NT2/D1 (cell line): ENCODE results near the gene PROM1.

Source experiments
- SUZ12 ChIP-seq: IDR thresholded peaks from 2 replicates; pipeline ENCODE4 v1.6.1; 2011; ENCODE audit not compliant: insufficient read length, insufficient read depth; ENCODE audit errors: extremely low read depth
- YY1 ChIP-seq: IDR thresholded peaks from 2 replicates; pipeline ENCODE4 v1.6.1; 2011; ENCODE audit not compliant: insufficient read length, insufficient read depth

GRCh38 chr4:15931451-15932210 is 152.2 kb downstream of the PROM1 start:
- TF ChIP-seq YY1 (no peak), SUZ12 (no peak)
